Testis (tissue), 2 donors: Measurements from ENCODE around the gene MMRN2.

Experiments
- POLR2A ChIP-seq: fragments of 450-650 bp; IDR thresholded peaks from one replicate; pipeline ENCODE4 v1.6.1; 2017; ENCODE audit warnings: antibody characterized with exemption, mild to moderate bottlenecking, moderate library complexity
- TF ChIP-seq, protein P1 (sequence below), 3 experiments: fragments of 450-650 bp in 2 of 3; fragments of 200-600 bp in 1 of 3; sonication (generic) in 1 of 3; IDR thresholded peaks; one replicate each; pipeline ENCODE4 v1.5.1; 2016 to 2019; ENCODE audit warnings: antibody characterized with exemption in 3 of 3, mild to moderate bottlenecking in 2 of 3, moderate library complexity in 1 of 3

GRCh38 chr10:86968994-86969355 is 11.6 kb upstream of the MMRN2 start:
- TF ChIP-seq, protein P1, sequence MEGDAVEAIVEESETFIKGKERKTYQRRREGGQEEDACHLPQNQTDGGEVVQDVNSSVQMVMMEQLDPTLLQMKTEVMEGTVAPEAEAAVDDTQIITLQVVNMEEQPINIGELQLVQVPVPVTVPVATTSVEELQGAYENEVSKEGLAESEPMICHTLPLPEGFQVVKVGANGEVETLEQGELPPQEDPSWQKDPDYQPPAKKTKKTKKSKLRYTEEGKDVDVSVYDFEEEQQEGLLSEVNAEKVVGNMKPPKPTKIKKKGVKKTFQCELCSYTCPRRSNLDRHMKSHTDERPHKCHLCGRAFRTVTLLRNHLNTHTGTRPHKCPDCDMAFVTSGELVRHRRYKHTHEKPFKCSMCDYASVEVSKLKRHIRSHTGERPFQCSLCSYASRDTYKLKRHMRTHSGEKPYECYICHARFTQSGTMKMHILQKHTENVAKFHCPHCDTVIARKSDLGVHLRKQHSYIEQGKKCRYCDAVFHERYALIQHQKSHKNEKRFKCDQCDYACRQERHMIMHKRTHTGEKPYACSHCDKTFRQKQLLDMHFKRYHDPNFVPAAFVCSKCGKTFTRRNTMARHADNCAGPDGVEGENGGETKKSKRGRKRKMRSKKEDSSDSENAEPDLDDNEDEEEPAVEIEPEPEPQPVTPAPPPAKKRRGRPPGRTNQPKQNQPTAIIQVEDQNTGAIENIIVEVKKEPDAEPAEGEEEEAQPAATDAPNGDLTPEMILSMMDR (IDR thresholded peaks at IDR 0.05) = no peak
- TF ChIP-seq POLR2A = no peak
